Upper lobe of left lung (tissue), 6 donors: ENCODE measurements around the gene TRAPPC8. TPM values are rescaled to one million over a fixed set of nuclear protein-coding genes. Genes with fewer than 3 reads are reported as not detected.

ENCODE experiments used
- ATAC-seq, 2 donors: fragments of 200-7000 bp; cut with Tn5 transposase; one replicate each; pipeline ENCODE4 v1.9.1; 2022; ENCODE audit warnings: mild to moderate bottlenecking in 2 of 2, moderate library complexity in 2 of 2; ENCODE audit not compliant: low FRiP score in 2 of 2
- DNase-seq, 2 donors: peaks; one replicate each; pipeline ENCODE4 v3.0.0-alpha.2; 2019 to 2020
- H3K27ac ChIP-seq, 4 donors: fragments of 200-600 bp; sonication (generic); one replicate each; pipeline ENCODE4 v1.5.1; 2016 to 2019
- H3K27me3 ChIP-seq, 4 donors: fragments of 200-600 bp; sonication (generic); one replicate each; pipeline ENCODE4 v1.5.1; 2017 to 2019
- H3K36me3 ChIP-seq, 4 donors: fragments of 200-600 bp; sonication (generic); one replicate each; pipeline ENCODE4 v1.5.1; 2016 to 2019
- H3K4me1 ChIP-seq, 4 donors: fragments of 200-600 bp; sonication (generic); one replicate each; pipeline ENCODE4 v1.5.1; 2018 to 2019
- H3K4me3 ChIP-seq, 4 donors: fragments of 200-600 bp; sonication (generic); one replicate each; pipeline ENCODE4 v1.5.1; 2017 to 2019; ENCODE audit warnings: mild to moderate bottlenecking in 2 of 4, moderate library complexity in 1 of 4
- H3K9me3 ChIP-seq, 4 donors: fragments of 200-600 bp; sonication (generic); one replicate each; pipeline ENCODE4 v1.5.1; 2018 to 2019
- CTCF ChIP-seq, 6 experiments: fragments of 450-650 bp in 4 of 6; fragments of 200-600 bp in 2 of 6; sonication (generic) in 2 of 6; IDR thresholded peaks; one replicate each; pipeline ENCODE4 v1.5.1; 2016 to 2019; ENCODE audit warnings: antibody characterized with exemption in 6 of 6
- EP300 ChIP-seq, 4 donors: sonication (generic); formaldehyde crosslinking; IDR thresholded peaks; one replicate each; pipeline ENCODE4 v1.5.1; 2017; ENCODE audit warnings: antibody characterized with exemption in 4 of 4, control low read depth in 2 of 4
- POLR2A ChIP-seq, 4 donors: fragments of 450-650 bp; IDR thresholded peaks; one replicate each; pipeline ENCODE4 v1.5.1; 2016 to 2017; ENCODE audit warnings: antibody characterized with exemption in 4 of 4, mild to moderate bottlenecking in 2 of 4
- POLR2AphosphoS5 ChIP-seq, 2 donors: sonication (generic); formaldehyde crosslinking; IDR thresholded peaks; one replicate each; pipeline ENCODE4 v1.5.1; 2017; ENCODE audit warnings: antibody characterized with exemption in 2 of 2
- WGBS, 2 donors: methylation state at CpG; one replicate each; pipeline ENCODE4 v1.1.5; 2017 to 2018; 5-methylcytosine and 5-hydroxymethylcytosine counted together
- total RNA-seq, 6 donors: library from RNA; depleted of rRNA in 4 of 6; stranded (reverse); fragments of >200 nt in 4 of 6; gene quantifications; one replicate each; pipeline versions ENCODE4 v1.1.0 to v1.2.1, GENCODE V29; 2016 to 2021
- donor health status: DM: no; HTN: no; CAD: no; lungs with moderate emphysema.
- donor health status: DM: no; HTN: yes; CAD: no; lungs with severe emphysema.

TRAPPC8 gene
- total RNA-seq, 6 donors from 2014 or later = 14.1 to 56.4 (median 40.2) TPM

GRCh38 chr18:31980863-31981262, 37.9 kb upstream of the TRAPPC8 start:
- no peak for DNase-seq
- Histone ChIP-seq H3K27ac (no peak overlapping the region), H3K9me3 (peaks cover 0 to 11% (median 3%) of the 10 kb centered on the region in 4 donors), H3K27me3 (no peaks in the 10 kb centered on the region), H3K4me3 (no peak overlapping the region), H3K36me3 (no peaks in the 10 kb centered on the region), H3K4me1 (peaks cover 0 to 5% (median 2%) of the 10 kb centered on the region in 4 donors)
- no peak for ATAC-seq
- TF ChIP-seq POLR2AphosphoS5 (IDR thresholded peaks at IDR 0.05) (no peak), CTCF (IDR thresholded peaks at IDR 0.05) (no peak), POLR2A (IDR thresholded peaks at IDR 0.05) (no peak), EP300 (IDR thresholded peaks at IDR 0.05) (no peak)

- WGBS, 2 donors = 69 to 87% methylated on average over 2 of the region's 2 CpGs
- peaks cover 0 to 12% (median 5%) of the 10 kb centered on the region in 4 donors for H3K9me3 ChIP-seq
- no peaks in the 10 kb centered on the region for H3K36me3 ChIP-seq
- DNase-seq = no peak
- peak overlapping the region in 1 of 4 donors; percentile 49 for H3K27ac ChIP-seq
- TF ChIP-seq POLR2A (IDR thresholded peaks at IDR 0.05) = no peak
- no peak for TF ChIP-seq CTCF (IDR thresholded peaks at IDR 0.05)
- TF ChIP-seq POLR2AphosphoS5 (IDR thresholded peaks at IDR 0.05) = no peak
- TF ChIP-seq EP300 (IDR thresholded peaks at IDR 0.05) = no peak
- H3K4me3 ChIP-seq = no peak overlapping the region
- H3K27me3 ChIP-seq = no peaks in the 10 kb centered on the region
- ATAC-seq = no peak
- H3K4me1 ChIP-seq = peaks cover 0 to 5% (median 2%) of the 10 kb centered on the region in 4 donors
These were observed 36.8 kb upstream of the TRAPPC8 start for GRCh38 chr18:31979714-31980113.

- peaks cover 5 to 23% (median 15%) of the 10 kb centered on the region in 4 donors for H3K9me3 ChIP-seq
- WGBS, 2 donors = 96 to 98% methylated on average over 5 of the region's 5 CpGs
- peaks cover 0 to 5% (median 2%) of the 10 kb centered on the region in 4 donors for H3K4me1 ChIP-seq
- no peaks in the 10 kb centered on the region for H3K36me3 ChIP-seq
- no peak for ATAC-seq
- no peak for DNase-seq
- H3K4me3 ChIP-seq = no peak overlapping the region
- TF ChIP-seq CTCF (IDR thresholded peaks at IDR 0.05) (no peak), POLR2A (IDR thresholded peaks at IDR 0.05) (no peak), POLR2AphosphoS5 (IDR thresholded peaks at IDR 0.05) (no peak), EP300 (IDR thresholded peaks at IDR 0.05) (no peak)
- no peak overlapping the region for H3K27ac ChIP-seq
- H3K27me3 ChIP-seq = no peaks in the 10 kb centered on the region
These were observed 35.7 kb upstream of the TRAPPC8 start for GRCh38 chr18:31978616-31979015.

GRCh38 chr18:31977270-31977872, 34.4 kb upstream of the TRAPPC8 start:
- WGBS, 2 donors = 74 to 78% methylated on average over 9 of the region's 9 CpGs
- ATAC-seq = peak in 1 of 2 donors; percentile 56

More at GRCh38 chr18:31977270-31977872, 34.4 kb upstream of the TRAPPC8 start:
- Histone ChIP-seq H3K9me3 (peaks cover 10 to 34% (median 23%) of the 10 kb centered on the region in 4 donors), H3K4me3 (no peak overlapping the region), H3K27ac (no peak overlapping the region), H3K36me3 (no peaks in the 10 kb centered on the region), H3K27me3 (no peaks in the 10 kb centered on the region), H3K4me1 (no peaks in the 10 kb centered on the region)
- TF ChIP-seq POLR2A (IDR thresholded peaks at IDR 0.05) (no peak), CTCF (IDR thresholded peaks at IDR 0.05) (peak in 5 of 6 experiments; percentile 26 to 69 (median 55)), POLR2AphosphoS5 (IDR thresholded peaks at IDR 0.05) (no peak), EP300 (IDR thresholded peaks at IDR 0.05) (no peak)
- no peak for DNase-seq
